ENCODE data around the gene OR4D5.

GRCh38 chr11:123979311-123979710, 39.9 kb downstream of the OR4D5 start:
- TF ChIP-seq POLR2AphosphoS5 (IDR thresholded peaks at IDR 0.05) (no peak), CTCF (IDR thresholded peaks at IDR 0.05 in 8 of 11, conservative IDR thresholded peaks at IDR 0.05 in 3 of 11) (no peak), POLR2A (IDR thresholded peaks at IDR 0.05) (no peak)
